ENCODE results near the gene CLIP2. TPM values are rescaled to one million over a fixed set of nuclear protein-coding genes. Genes with fewer than 3 reads are reported as not detected.

The CLIP2 gene
- total RNA-seq, 1 experiment from 2014 or later, result 21.6 TPM

DNA sequence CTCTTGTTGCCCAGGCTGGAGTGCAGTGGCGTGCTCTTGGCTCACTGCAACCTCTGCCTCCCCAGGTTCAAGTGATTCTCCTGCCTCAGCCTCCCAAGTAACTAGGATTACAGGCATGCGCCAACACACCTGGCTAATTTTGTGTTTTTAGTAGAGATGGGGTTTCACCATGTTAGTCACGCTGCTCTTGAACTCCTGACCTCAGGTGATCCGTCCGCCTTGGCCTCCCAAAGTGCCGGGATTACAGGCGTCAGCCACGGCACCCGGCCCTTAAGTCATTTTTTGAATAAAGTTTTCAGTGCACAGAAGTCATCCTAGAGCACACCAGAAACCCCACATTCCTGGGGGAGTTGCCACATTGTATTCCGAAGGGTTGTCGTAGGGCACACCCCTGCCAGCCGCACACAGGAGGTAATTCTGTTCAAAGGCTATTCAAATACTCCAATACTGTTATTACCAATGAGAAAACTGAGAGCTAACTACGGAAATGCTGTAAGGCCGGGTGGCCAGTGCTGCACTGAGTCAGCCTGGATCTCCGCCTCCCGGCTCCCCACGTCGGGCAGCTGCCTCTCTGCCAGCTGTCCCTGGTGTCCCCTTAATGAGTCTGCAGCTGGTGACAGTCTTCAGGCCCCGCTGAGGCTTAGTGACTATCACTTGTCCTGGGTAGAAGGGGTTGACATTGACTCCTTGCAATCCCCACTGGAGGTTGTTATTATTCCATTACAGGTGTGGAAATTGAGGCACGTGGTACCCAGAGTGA, 26.4 kb upstream of the CLIP2 start:
- Histone ChIP-seq H3K56ac (ENCODE audit: insufficient read length, low read depth, low read length) (no peak overlapping the region), H2BK120ac (ENCODE audit: low read depth, low read length, poor library complexity, severe bottlenecking) (no peak overlapping the region), H4K20me1 (ENCODE audit: control insufficient read depth, insufficient read depth, insufficient read length) (no peaks in the 10 kb centered on the region), H2BK15ac (ENCODE audit: low read depth, low read length) (no peak overlapping the region), H3K79me2 (ENCODE audit: insufficient read depth, low read length) (no peaks in the 10 kb centered on the region), H3T11ph (ENCODE audit: low read length) (no peak overlapping the region), H2AFZ (ENCODE audit: low read length) (no peak overlapping the region), H3K4ac (ENCODE audit: low read depth, low read length) (no peak overlapping the region), H3K9ac (ENCODE audit: extremely low read depth, insufficient read length, low read length) (no peak overlapping the region), H4K5ac (ENCODE audit: insufficient read length, low read depth, low read length) (no peak overlapping the region), H4K91ac (ENCODE audit: insufficient read length, low read depth, low read length) (no peak overlapping the region), H3K14ac (ENCODE audit: insufficient read depth, low read length) (no peak overlapping the region), H2AK5ac (ENCODE audit: insufficient read length, low read length) (no peak overlapping the region), H3K23ac (ENCODE audit: insufficient read length, low read depth, low read length) (no peak overlapping the region), H2BK12ac (ENCODE audit: insufficient read length, low read depth, low read length) (no peak overlapping the region), H3K9me3 (ENCODE audit: control insufficient read depth, low read depth, low read length) (no peaks in the 10 kb centered on the region), H3K18ac (ENCODE audit: insufficient read length, low read depth, low read length) (no peak overlapping the region), H3K79me1 (ENCODE audit: insufficient read depth, low read depth, low read length, poor library complexity, severe bottlenecking) (no peaks in the 10 kb centered on the region), H2BK20ac (ENCODE audit: low read depth, low read length, poor library complexity, severe bottlenecking) (no peak overlapping the region), H3K27ac (ENCODE audit: insufficient read length, low read depth, low read length) (no peak overlapping the region), H3K4me2 (ENCODE audit: insufficient read depth, insufficient read length, low read length) (no peak overlapping the region), H3K4me1 (ENCODE audit: insufficient read depth, low read length) (no peaks in the 10 kb centered on the region), H2BK5ac (ENCODE audit: insufficient read length, low read length) (no peak overlapping the region), H4K8ac (replicated peaks; ENCODE audit: insufficient read length, low read depth, low read length) (no peak overlapping the region), H3K27me3 (ENCODE audit: insufficient read depth, low read length) (no peaks in the 10 kb centered on the region), H3K23me2 (ENCODE audit: insufficient read length, low read depth, low read length, poor library complexity, severe bottlenecking) (no peaks in the 10 kb centered on the region)
- H3K4me3 Mint-ChIP-seq, result no peak overlapping the region
- no peaks in the 10 kb centered on the region for H3K9me3 Mint-ChIP-seq
- H3K27ac Mint-ChIP-seq, result no peak overlapping the region
- H3K4me1 Mint-ChIP-seq, result peaks cover 0 to 3% of the 10 kb centered on the region in 2 experiments; a peak in 2 of 4 replicates
- TF ChIP-seq, protein P1, sequence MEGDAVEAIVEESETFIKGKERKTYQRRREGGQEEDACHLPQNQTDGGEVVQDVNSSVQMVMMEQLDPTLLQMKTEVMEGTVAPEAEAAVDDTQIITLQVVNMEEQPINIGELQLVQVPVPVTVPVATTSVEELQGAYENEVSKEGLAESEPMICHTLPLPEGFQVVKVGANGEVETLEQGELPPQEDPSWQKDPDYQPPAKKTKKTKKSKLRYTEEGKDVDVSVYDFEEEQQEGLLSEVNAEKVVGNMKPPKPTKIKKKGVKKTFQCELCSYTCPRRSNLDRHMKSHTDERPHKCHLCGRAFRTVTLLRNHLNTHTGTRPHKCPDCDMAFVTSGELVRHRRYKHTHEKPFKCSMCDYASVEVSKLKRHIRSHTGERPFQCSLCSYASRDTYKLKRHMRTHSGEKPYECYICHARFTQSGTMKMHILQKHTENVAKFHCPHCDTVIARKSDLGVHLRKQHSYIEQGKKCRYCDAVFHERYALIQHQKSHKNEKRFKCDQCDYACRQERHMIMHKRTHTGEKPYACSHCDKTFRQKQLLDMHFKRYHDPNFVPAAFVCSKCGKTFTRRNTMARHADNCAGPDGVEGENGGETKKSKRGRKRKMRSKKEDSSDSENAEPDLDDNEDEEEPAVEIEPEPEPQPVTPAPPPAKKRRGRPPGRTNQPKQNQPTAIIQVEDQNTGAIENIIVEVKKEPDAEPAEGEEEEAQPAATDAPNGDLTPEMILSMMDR (conservative IDR thresholded peaks at IDR 0.05), result no peak
- no peaks in the 10 kb centered on the region for H3K27me3 Mint-ChIP-seq (ENCODE audit: low read depth)
- no peak for DNase-seq
- no peaks in the 10 kb centered on the region for H3K36me3 Mint-ChIP-seq (ENCODE audit: insufficient read depth in 1 of 3, low read depth in 3 of 3)
- no CpG with 5 or more reads among the region's 20 CpGs for WGBS (ENCODE audit: extremely low coverage, insufficient read length, low lambda C conversion rate)

Measured in H9 (cell line).